Epithelial cell of esophagus (primary cell): ENCODE measurements around the gene WNT5A.

ENCODE experiments used
- DNase-seq: peaks from one replicate; pipeline ENCODE4 v3.0.0; 2010; ENCODE audit warnings: low read depth
- H3K4me3 ChIP-seq: 2 replicates; pipeline ENCODE4 v1.5.1; 2011; ENCODE audit warnings: mild to moderate bottlenecking, low read length, control low read depth
- CTCF ChIP-seq: IDR thresholded peaks from 2 replicates; pipeline ENCODE4 v1.5.1; 2011; ENCODE audit warnings: low read depth, mild to moderate bottlenecking, low read length, control low read depth, inconsistent platforms; ENCODE audit not compliant: insufficient read depth; ENCODE audit errors: missing control alignments

Gene WNT5A

GRCh38 chr3:55461896-55462295 is 25.2 kb downstream of the WNT5A start:
- TF ChIP-seq CTCF, result no peak
- DNase-seq, result peak; percentile 54
- no peak overlapping the region for H3K4me3 ChIP-seq

- TF ChIP-seq CTCF, result no peak
- H3K4me3 ChIP-seq, result no peak overlapping the region
- no peak for DNase-seq
Measured at GRCh38 chr3:55459838-55460237, 27.3 kb downstream of the WNT5A start.

GRCh38 chr3:55458181-55458790 is 28.8 kb downstream of the WNT5A start:
- no peak for TF ChIP-seq CTCF
- DNase-seq, result no peak

DNA sequence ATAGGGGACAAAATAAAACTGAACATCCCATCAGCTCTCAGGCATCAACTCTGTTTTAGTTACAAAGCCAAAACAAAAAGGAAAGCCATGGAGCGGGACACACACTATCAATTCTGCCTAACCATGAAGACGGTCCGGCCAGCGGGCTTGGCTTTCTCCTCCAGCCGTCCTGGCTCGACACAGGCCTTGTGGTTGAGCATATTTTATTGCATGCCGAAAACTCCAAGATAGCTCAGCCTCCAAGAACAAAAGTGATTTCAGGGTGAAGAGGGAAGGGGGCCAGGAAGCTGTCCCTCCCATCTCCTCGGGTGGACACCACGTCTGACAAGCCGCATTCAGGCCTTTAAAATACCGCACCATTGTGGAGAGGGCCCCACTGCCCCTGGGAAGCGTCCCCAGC is 31.2 kb downstream of the WNT5A start:
- DNase-seq, result no peak
- no peak for TF ChIP-seq CTCF
- no peak overlapping the region for H3K4me3 ChIP-seq

More at GRCh38 chr3:55458181-55458790, 28.8 kb downstream of the WNT5A start:
- H3K4me3 ChIP-seq, result no peak overlapping the region

DNA sequence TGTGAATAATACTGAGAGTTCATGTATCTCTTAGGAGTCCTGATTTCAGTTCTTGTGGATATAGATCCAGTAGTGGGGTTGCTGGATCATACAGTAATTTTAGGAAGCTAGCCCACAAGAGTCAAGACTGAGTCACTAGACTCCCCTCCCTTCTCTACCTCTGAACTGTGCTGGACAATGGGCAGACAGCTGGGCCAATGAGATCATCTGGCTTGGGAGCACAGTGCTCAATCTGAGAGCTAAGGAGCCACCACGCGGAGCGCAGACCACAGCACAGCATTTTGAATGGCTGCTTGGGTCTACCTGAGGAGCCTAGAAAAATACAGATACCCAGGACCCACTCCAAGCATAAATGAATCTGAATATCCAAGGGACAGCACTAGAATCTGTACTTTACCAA is 32.5 kb downstream of the WNT5A start:
- H3K4me3 ChIP-seq, result no peak overlapping the region
- no peak for TF ChIP-seq CTCF
- DNase-seq, result no peak

DNA sequence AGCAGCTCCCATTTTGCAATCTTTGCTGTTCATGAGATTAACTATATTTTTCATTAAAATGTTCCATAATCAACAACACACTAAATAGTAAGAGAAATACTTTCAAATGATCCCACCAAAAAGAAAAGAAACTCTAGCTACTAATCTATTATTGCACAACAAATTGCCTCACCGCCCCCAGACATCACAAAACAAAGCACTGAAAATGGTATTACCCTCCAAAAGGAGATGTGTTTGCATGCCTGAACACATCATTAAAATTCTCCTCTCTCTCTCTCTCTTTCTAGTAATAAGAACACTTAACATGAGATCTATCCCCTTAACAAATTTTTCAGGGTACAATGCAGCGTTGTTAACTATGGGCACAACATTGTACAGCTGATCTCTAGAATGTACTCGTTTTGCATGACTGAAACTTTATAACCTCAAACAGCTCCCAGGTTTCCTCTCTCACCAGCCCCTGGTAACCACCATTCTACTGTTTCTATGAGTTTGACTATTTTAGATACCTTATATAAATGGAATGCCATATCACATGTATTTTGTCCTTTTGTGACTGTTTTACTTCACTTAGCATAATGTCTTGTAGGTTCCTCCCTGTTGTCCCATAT is 33.1 kb downstream of the WNT5A start:
- no peak overlapping the region for H3K4me3 ChIP-seq
- no peak for TF ChIP-seq CTCF
- no peak for DNase-seq

- DNase-seq, result no peak
- TF ChIP-seq CTCF, result no peak
- no peak overlapping the region for H3K4me3 ChIP-seq
Measured at GRCh38 chr3:55452886-55453285, 34.2 kb downstream of the WNT5A start.
